IMR-90 (cell line): ENCODE measurements around the gene BCL11B. TPM values are rescaled to one million over a fixed set of nuclear protein-coding genes. Genes with fewer than 3 reads are reported as not detected.

Experiments
- ATAC-seq: fragments of 200-7000 bp; cut with Tn5 transposase; 2 replicates; pipeline ENCODE4 v1.9.1; 2020; ENCODE audit warnings: low read depth, mild to moderate bottlenecking, moderate library complexity
- BruUV-seq: library from RNA; stranded (reverse); fragments of 400-500 nt; replicated peaks from 2 replicates; lab custom pipeline; 2021; lab: Mats Ljungman, UMichigan
- CTCF ChIA-PET: fragments of 300-600 bp; formaldehyde crosslinking; extraction: SDS; loops from one replicate; lab custom pipeline; 2021; ENCODE audit warnings: antibody characterized with exemption; lab: Yijun Ruan, JAX
- POLR2A ChIA-PET: fragments of 300-600 bp; sonication (Branson Sonifier 250); formaldehyde crosslinking; loops from one replicate; lab custom pipeline; 2022; ENCODE audit warnings: antibody characterized with exemption; ENCODE audit not compliant: unreplicated experiment; lab: Charles Lee
- DNase-seq: peaks from one replicate; pipeline ENCODE4 v3.0.0; 2013
- H2AFZ ChIP-seq: replicated peaks from 2 replicates; pipeline ENCODE3; 2013; ENCODE audit warnings: low read length, mild to moderate bottlenecking; ENCODE audit not compliant: poor library complexity
- H2AK5ac ChIP-seq: 2 replicates; pipeline ENCODE4 v1.6.1; 2013; ENCODE audit warnings: low read depth, low read length, inconsistent platforms
- H2AK9ac ChIP-seq: replicated peaks from 2 replicates; pipeline ENCODE3; 2013; ENCODE audit warnings: mild to moderate bottlenecking, low read depth, low read length, moderate library complexity; ENCODE audit not compliant: poor library complexity
- H2BK120ac ChIP-seq: 2 replicates; pipeline ENCODE4 v1.6.1; 2013; ENCODE audit warnings: low read depth, low read length, inconsistent platforms
- H2BK15ac ChIP-seq: 3 replicates; pipeline ENCODE4 v1.6.1; 2013; ENCODE audit warnings: low read depth, low read length, inconsistent platforms
- H2BK20ac ChIP-seq: 2 replicates; pipeline ENCODE4 v1.6.1; 2013; ENCODE audit warnings: low read depth, mild to moderate bottlenecking, inconsistent platforms, low read length, moderate library complexity
- H2BK5ac ChIP-seq: 2 replicates; pipeline ENCODE4 v1.6.1; 2013; ENCODE audit warnings: mild to moderate bottlenecking, low read depth, low read length, inconsistent platforms; ENCODE audit not compliant: poor library complexity, severe bottlenecking
- H3K14ac ChIP-seq: replicated peaks from 2 replicates; pipeline ENCODE4 v1.6.1; 2013; ENCODE audit warnings: low read depth, low read length, inconsistent platforms
- H3K18ac ChIP-seq: 2 replicates; pipeline ENCODE4 v1.6.1; 2013; ENCODE audit warnings: low read depth, low read length, control low read depth
- H3K23ac ChIP-seq: 2 replicates; pipeline ENCODE4 v1.6.1; 2013; ENCODE audit warnings: low read depth, low read length, inconsistent platforms
- H3K27ac ChIP-seq: 2 replicates; pipeline ENCODE4 v1.5.1; 2013; ENCODE audit warnings: mild to moderate bottlenecking, control low read depth, low read length; ENCODE audit not compliant: insufficient read depth
- H3K27me3 ChIP-seq: 2 replicates; pipeline ENCODE4 v1.6.1; 2013; ENCODE audit warnings: low read length; ENCODE audit not compliant: control insufficient read depth, insufficient read depth
- H3K36me3 ChIP-seq: 2 replicates; pipeline ENCODE4 v1.6.1; 2013; ENCODE audit warnings: low read length, mixed read lengths; ENCODE audit not compliant: control insufficient read depth, insufficient read depth
- H3K4ac ChIP-seq: 2 replicates; pipeline ENCODE4 v1.6.1; 2013; ENCODE audit warnings: low read depth, low read length, inconsistent platforms
- H3K4me1 ChIP-seq: 2 replicates; pipeline ENCODE4 v1.6.1; 2013; ENCODE audit warnings: low read length, mixed read lengths; ENCODE audit not compliant: control insufficient read depth, insufficient read depth
- H3K4me2 ChIP-seq: 2 replicates; pipeline ENCODE4 v1.6.1; 2013; ENCODE audit warnings: low read depth, mild to moderate bottlenecking, control low read depth, low read length, moderate library complexity
- H3K4me3 ChIP-seq: 2 replicates; pipeline ENCODE4 v1.5.1; 2013; ENCODE audit warnings: low read depth, mild to moderate bottlenecking, control low read depth, low read length, moderate library complexity; ENCODE audit not compliant: insufficient read depth
- H3K56ac ChIP-seq: 2 replicates; pipeline ENCODE4 v1.6.1; 2013; ENCODE audit warnings: low read length, inconsistent platforms; ENCODE audit not compliant: insufficient read depth; ENCODE audit errors: extremely low read depth
- H3K79me1 ChIP-seq, 2 experiments: 2 replicates each; pipeline ENCODE4 v1.6.1; 2013; ENCODE audit warnings: low read length in 2 of 2, inconsistent platforms in 1 of 2, low read depth in 1 of 2
- H3K9ac ChIP-seq: 2 replicates; pipeline ENCODE4 v1.6.1; 2013; ENCODE audit warnings: low read depth, low read length, control low read depth
- H3K9me1 ChIP-seq: 2 replicates; pipeline ENCODE4 v1.6.1; 2013; ENCODE audit warnings: low read length, inconsistent platforms; ENCODE audit not compliant: insufficient read depth
- H3K9me3 ChIP-seq: 2 replicates; pipeline ENCODE4 v1.6.1; 2013; ENCODE audit warnings: low read length; ENCODE audit not compliant: control insufficient read depth, insufficient read depth
- H4K20me1 ChIP-seq: 2 replicates; pipeline ENCODE4 v1.6.1; 2013; ENCODE audit warnings: low read length, inconsistent platforms; ENCODE audit not compliant: insufficient read depth
- H4K5ac ChIP-seq: 2 replicates; pipeline ENCODE4 v1.6.1; 2013; ENCODE audit warnings: mild to moderate bottlenecking, low read depth, low read length, control low read depth
- H4K8ac ChIP-seq, 2 experiments: 2 replicates each; pipeline ENCODE4 v1.6.1; 2013; ENCODE audit warnings: low read depth in 2 of 2, low read length in 2 of 2, control low read depth in 1 of 2, inconsistent platforms in 1 of 2
- H4K91ac ChIP-seq: 2 replicates; pipeline ENCODE4 v1.6.1; 2013; ENCODE audit warnings: low read depth, low read length, inconsistent platforms; ENCODE audit not compliant: insufficient read depth
- MAZ ChIP-seq: IDR thresholded peaks from 2 replicates; pipeline ENCODE4 v1.6.1; 2012; ENCODE audit warnings: low read depth, mild to moderate bottlenecking, low read length, improper control_type of control experiment, moderate library complexity, borderline replicate concordance
- MXI1 ChIP-seq: IDR thresholded peaks from 2 replicates; pipeline ENCODE4 v1.6.1; 2012; ENCODE audit warnings: low read depth, mild to moderate bottlenecking, low read length, moderate library complexity, borderline replicate concordance
- NFE2L2 ChIP-seq: fragments of 150-350 bp; IDR thresholded peaks from 2 replicates; pipeline ENCODE4 v1.6.1; 2016; ENCODE audit warnings: low read depth, mild to moderate bottlenecking, low read length
- WGBS, 2 experiments: methylation state at CpG; one replicate each; pipeline versions ENCODE4 v1.1.5 to v1.1.7; 2013; ENCODE audit warnings: missing lambda C conversion rate in 2 of 2; ENCODE audit not compliant: insufficient read length in 1 of 2; ENCODE audit errors: extremely low coverage in 2 of 2; 5-methylcytosine and 5-hydroxymethylcytosine counted together
- dilution Hi-C: fragments of 300-500 bp; cut with HindIII; formaldehyde crosslinking; loops from one replicate; pipeline ENCODE4 v1.14.3; 2018; ENCODE audit warnings: low sequenced_read_pairs; ENCODE audit not compliant: unreplicated experiment
- in situ Hi-C: fragments of 300-500 bp; cut with MboI; formaldehyde crosslinking; loops from 3 replicates; pipeline ENCODE4 v1.14.3; 2019; ENCODE audit warnings: low sequenced_read_pairs, inconsistent platforms, mixed read lengths
- intact Hi-C: fragments of 100-400 bp; cut with micrococcal nuclease; formaldehyde crosslinking; loops from 2 replicates; pipeline ENCODE4 v1.10.0; 2022
- polyA plus RNA-seq, 3 experiments: library from polyadenylated mRNA; depleted of rRNA; stranded (reverse); fragments of >200 nt; gene quantifications; 2 replicates each; pipeline ENCODE4 v1.2.3, GENCODE V29; 2012; ENCODE audit warnings: low replicate concordance in 1 of 3
- total RNA-seq: library from RNA; depleted of rRNA; stranded (reverse); fragments of >200 nt; gene quantifications from 2 replicates; pipeline ENCODE4 v1.2.3, GENCODE V29; 2012
- TF ChIP-seq, protein P1 (sequence below): fragments of 150-350 bp; IDR thresholded peaks from 2 replicates; pipeline ENCODE4 v1.6.1; 2016; ENCODE audit warnings: low read depth, mild to moderate bottlenecking, low read length, moderate library complexity, borderline replicate concordance

BCL11B gene
- total and polyA plus RNA-seq, 2 of the 4 experiments (the other 2 are of a cell fraction), result under 0.01 TPM; not detected in 1

DNA sequence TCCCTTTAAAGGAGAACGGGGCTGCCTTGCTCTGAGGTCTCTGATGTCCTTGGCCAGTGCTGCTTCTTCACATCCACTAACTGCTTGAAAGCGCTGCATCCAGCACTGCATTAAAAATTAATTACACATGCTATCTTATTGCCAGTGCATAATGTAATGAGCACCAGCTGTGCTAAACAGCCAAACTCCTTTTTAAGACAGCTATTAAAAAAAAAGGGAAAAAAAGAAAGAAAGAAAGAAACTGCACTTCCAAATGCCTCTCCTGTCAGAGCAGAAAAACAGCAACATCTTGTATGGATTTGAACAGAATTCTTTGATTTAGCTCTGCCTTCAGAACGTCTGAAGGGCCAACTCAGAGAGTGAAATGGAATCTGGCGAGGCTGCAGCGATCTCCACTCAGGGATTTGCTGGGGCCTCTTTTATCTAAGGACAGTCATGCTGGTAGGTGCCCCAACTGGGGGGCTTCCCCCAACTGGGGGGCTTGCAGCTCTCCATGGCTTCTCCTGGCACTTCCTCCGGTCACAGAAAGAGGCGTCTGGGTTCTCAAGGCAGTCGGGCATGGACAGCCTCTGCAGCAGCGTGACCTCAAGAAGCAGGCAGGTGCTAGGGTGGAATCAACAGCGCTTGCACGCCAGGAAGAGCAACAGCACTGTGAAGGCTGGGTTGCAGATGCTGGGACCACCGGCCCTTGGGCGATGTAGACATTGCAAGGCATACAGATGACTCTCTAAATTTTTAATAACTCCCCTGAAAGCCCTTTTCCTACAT lies 46.4 kb downstream of the BCL11B start:
- no peaks in the 10 kb centered on the region for H3K9me1 ChIP-seq
- CTCF ChIA-PET, result no interaction called here
- no peak overlapping the region for H4K91ac ChIP-seq

More for the DNA sequence above, 46.4 kb downstream of the BCL11B start:
- POLR2A ChIA-PET, result no interaction called here
- dilution Hi-C loops (no loop called here), in situ Hi-C loops (no loop called here), intact Hi-C loops (no loop called here)
- BruUV-seq, result no TSS peak
- H3K4me1 ChIP-seq, result no peaks in the 10 kb centered on the region
- H3K36me3 ChIP-seq, result no peaks in the 10 kb centered on the region
- H2BK5ac ChIP-seq, result no peak overlapping the region
- no peak overlapping the region for H3K23ac ChIP-seq
- no peaks in the 10 kb centered on the region for H3K27me3 ChIP-seq
- no peak overlapping the region for H3K56ac ChIP-seq
- H2BK120ac ChIP-seq, result no peak overlapping the region
- DNase-seq, result no peak
- H3K4me2 ChIP-seq, result no peak overlapping the region
- no peak overlapping the region for H3K4ac ChIP-seq
- no peak for ATAC-seq
- no peaks in the 10 kb centered on the region for H3K79me1 ChIP-seq
- no peak overlapping the region for H3K4me3 ChIP-seq
- no peak overlapping the region for H3K9ac ChIP-seq
- H3K9me3 ChIP-seq, result peaks cover 17% of the 10 kb centered on the region; the same call in 1 of the 2 replicates
- no peak overlapping the region for H3K18ac ChIP-seq
- no peaks in the 10 kb centered on the region for H4K20me1 ChIP-seq
- no peak overlapping the region for H2AK9ac ChIP-seq
- no peak overlapping the region for H2BK20ac ChIP-seq
- no peak for TF ChIP-seq MXI1
- TF ChIP-seq, protein P1, sequence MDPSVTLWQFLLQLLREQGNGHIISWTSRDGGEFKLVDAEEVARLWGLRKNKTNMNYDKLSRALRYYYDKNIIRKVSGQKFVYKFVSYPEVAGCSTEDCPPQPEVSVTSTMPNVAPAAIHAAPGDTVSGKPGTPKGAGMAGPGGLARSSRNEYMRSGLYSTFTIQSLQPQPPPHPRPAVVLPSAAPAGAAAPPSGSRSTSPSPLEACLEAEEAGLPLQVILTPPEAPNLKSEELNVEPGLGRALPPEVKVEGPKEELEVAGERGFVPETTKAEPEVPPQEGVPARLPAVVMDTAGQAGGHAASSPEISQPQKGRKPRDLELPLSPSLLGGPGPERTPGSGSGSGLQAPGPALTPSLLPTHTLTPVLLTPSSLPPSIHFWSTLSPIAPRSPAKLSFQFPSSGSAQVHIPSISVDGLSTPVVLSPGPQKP, result no peak
- no peak for TF ChIP-seq MAZ
- TF ChIP-seq NFE2L2, result no peak
- no peak overlapping the region for H2AFZ ChIP-seq
- H3K27ac ChIP-seq, result no peak overlapping the region
- no peak overlapping the region for H2AK5ac ChIP-seq
- no peak overlapping the region for H4K5ac ChIP-seq
- WGBS, 2 experiments, result 29% methylated on average over 7 of the region's 13 CpGs; no CpG with 5 or more reads in 1 of the 2 experiments
- H2BK15ac ChIP-seq, result no peak overlapping the region
- no peak overlapping the region for H4K8ac ChIP-seq
- H3K14ac ChIP-seq, result no peak overlapping the region
